Measurements from ENCODE around the gene MTUS2.

MTUS2 gene

DNA sequence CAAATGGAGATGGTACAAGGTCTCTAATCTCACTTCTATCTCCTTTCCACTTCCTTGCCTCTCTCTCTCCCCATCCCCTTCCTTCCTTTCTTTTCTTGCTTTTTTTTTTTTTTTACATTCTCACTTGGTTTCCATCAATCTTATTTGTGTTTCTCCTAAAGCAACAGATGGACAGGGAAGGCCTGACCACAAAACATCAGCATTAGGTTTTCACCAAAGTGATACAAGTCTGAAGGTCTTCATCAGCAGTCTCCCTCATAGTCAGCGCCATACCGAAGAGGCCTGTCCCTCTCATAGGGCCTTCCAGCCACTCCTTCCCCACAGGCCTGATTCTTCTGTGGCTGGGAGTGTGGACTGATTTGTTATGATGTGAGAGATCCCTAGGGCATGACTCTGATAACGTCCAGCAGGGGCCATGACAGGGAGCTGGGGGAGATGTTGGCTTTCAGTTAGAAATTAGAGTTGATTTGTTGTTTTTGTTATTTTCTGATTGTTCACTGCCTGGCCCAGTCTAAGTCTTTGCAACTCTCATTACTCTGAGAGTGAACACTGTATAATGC is 616.7 kb downstream of the MTUS2 start:
- in situ Hi-C loops (cut with MboI; ENCODE audit: low sequenced_read_pairs): no loop called here

DNA sequence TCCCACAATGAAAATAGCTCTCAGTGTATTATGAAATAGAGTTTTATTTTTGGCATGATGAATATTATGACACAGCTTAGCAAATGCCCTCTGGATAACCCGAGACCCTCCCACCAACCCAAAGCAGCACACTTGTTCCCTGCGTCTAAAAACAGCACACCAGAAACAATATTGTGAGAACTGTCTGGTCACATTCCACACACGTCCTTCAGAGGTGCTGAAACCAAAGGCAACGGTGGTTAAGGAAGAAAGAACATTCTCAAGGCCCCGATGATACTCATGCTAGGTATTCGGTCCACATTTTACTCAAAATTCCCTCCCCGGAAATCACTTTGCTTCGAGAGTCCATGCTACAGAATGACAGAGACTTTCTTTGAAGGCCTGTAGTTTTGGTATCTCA is 618.6 kb downstream of the MTUS2 start:
- in situ Hi-C loops (cut with MboI; ENCODE audit: low sequenced_read_pairs): no loop called here

DNA sequence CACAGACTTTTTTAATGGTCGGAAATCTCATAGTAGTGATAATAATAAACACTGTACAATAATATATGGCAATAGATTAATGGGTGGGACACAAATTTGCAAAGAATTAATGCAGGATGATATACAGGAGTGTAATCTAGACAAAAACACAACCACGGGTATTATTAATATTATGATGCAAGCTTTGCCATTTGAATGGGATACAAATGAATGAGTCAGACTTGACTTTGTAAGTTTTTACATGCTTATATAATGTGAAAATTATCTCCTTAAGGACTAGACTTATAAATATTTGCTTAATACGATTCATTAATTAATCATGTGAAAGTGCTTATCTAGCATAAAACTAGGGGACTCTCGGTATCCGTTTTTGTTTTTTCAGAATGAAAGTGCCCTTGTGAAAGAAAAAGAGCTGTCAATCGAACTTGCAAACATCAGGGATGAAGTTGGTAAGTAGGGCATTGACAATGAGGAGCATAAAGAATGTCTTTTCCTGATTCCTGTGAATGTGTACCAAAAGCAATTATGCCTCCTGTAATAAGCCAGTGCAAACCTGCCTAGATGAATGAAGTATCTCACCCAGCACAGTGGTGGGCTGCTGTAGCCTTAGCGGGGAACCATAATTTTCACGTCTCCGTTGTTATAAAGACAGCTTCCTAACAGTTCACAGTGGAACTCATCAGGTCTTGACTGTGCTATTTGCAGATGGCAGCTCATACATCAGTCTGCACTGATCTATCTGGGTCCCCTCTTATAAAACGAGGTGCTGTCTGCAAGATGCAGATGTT is 619.7 kb downstream of the MTUS2 start:
- in situ Hi-C loops (cut with MboI; ENCODE audit: low sequenced_read_pairs): no loop called here

DNA sequence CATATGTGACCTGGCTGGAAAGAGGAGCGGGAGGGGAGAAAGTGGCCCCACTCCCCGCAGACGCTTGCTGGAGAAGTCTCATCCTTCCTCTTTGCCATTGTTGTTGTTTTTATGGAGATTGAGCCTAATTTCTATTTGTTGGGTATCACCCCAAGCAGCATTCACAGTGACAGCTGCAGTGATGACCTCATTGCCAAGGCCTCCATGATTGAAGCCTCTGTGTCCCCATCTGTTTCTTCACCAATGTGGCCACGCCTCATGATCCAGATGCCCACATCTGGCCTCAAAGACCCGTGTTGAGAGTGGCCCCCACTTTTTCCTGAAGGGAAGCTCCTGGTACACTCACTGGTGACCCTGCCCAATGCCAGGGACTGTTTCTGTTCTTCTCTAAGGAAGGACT is 621.2 kb downstream of the MTUS2 start:
- in situ Hi-C loops (cut with MboI; ENCODE audit: low sequenced_read_pairs): no loop called here

DNA sequence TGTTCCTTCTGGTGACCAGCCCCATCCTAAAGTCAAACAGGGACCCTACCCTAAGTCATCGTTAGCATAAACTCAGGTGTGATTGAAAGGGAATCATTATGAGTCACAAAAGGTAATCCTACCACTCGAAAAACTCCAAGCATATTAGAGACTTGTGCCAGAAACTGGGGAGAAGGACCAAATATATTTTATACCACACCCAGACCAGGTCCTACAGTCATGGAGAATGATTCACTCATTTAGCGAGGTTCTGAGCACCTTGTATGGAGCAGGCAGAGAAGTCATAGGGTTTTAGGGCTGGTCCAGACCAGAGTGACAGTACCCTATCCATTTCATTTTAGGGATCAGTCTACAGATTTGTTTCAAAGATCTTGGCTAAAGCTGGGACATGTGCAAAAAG is 625.9 kb downstream of the MTUS2 start:
- in situ Hi-C loops (cut with MboI; ENCODE audit: low sequenced_read_pairs): no loop called here

DNA sequence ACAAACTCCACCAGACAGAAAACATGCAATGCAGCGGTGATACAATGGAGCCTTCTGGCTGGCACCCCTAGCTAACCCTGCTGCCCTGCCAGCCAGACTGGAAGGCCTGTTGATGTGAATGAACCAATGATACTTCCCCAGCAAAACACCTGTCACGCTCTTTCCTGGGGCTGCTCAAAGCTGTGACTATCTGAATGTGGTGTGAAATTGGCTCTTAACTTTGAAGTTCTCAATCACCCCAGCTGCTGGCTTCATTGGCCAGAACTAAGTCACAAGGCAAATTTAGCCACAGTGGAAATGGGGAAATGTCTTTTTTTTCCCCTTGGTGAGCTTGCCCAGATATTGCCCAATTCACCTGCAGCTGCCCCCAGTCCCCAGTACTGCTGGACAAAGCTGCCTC is 628.0 kb downstream of the MTUS2 start:
- in situ Hi-C loops (cut with MboI; ENCODE audit: low sequenced_read_pairs): no loop called here

DNA sequence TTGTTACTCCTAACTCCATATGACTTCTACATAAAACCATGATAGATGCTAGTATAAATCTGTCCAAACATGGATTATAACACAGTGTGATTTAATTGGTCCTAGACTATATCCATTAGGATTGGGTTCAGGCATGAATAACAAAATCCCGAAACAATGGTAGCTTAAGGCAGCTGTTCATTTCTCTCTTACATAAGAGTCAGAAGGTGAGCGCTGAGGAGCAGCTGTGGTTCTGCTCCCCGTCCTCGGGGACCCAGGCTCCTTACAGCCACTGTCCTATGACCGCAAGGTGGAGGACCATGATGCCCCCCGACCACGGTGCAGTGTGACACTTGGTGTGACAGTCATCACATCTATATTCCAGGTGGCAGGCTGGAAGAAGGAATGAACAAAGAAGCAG is 629.6 kb downstream of the MTUS2 start:
- in situ Hi-C loops (cut with MboI; ENCODE audit: low sequenced_read_pairs): no loop called here

DNA sequence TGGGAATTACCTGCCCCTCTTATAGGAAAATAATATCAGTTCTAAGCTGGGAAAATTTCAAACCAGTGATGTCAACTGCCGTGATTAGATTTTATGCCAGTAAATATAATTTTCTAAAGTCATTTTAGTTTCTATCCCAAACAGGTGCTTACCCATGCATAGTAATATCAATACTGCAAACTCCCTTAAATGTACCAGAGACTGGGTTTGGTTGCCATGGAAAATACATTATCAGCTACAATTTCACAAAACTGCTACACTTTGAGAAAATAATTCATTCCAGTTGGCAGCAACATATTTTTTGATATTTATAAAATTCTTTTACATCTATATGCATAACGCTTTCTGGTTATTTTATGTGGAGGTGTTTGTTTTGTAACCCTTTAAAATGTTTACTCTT is 631.8 kb downstream of the MTUS2 start:
- in situ Hi-C loops (cut with MboI; ENCODE audit: low sequenced_read_pairs): no loop called here

DNA sequence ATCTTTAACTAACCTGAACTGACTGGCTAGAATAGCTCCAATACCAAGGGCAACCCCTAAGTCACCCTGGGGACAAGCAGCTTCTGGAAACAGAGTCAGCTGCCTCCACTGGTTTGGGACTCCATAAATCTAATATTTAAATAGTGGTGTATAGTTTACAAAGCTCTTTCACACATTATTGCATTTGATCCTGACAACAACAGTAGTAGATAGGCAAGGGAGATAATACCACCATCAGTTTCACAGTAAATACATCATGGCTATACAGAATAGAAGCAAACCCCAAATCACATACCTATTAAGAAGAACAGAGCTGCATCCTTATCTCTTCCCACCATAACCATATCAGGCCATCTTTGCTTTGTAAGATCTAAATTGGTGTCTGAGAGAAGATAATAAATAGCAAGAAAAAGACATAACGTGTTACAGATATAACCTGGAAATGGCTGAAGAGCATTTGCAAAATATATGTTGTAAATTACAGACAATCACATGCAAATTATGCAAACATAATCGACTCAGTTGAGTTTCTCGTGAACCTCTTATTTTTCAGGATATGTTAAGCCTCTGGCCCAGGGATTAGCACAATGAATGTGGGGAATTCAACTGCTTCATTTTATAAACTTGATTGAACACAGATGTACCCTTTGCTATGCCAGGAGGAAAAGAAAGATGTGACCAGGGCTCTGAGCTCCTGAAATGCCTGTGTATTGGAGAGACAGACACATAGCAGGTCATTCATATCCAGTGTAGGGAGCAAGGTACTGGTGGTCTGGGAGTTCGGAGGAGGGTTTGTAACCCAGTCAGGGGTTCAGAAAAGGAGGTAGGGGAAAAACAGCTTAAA is 632.9 kb downstream of the MTUS2 start:
- in situ Hi-C loops (cut with MboI; ENCODE audit: low sequenced_read_pairs): no loop called here

DNA sequence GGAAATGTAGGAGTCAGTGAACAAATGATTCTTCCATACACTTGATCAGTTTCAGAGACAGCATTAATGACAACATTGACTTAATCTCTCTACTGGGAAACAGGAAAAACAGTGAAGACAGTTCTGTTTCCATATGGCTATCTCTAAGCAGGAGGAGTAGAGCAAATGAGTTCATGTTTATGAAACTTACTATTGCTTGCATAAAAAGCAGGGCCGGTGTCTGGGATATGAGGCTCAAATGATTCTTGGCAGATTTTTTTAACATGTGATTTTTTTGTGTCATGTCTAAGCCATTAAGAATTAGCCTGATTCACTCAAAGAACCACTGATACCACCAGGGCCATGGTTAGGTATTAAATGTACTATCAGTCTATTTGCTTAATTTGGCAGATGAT is 633.5 kb downstream of the MTUS2 start:
- in situ Hi-C loops (cut with MboI; ENCODE audit: low sequenced_read_pairs): no loop called here

DNA sequence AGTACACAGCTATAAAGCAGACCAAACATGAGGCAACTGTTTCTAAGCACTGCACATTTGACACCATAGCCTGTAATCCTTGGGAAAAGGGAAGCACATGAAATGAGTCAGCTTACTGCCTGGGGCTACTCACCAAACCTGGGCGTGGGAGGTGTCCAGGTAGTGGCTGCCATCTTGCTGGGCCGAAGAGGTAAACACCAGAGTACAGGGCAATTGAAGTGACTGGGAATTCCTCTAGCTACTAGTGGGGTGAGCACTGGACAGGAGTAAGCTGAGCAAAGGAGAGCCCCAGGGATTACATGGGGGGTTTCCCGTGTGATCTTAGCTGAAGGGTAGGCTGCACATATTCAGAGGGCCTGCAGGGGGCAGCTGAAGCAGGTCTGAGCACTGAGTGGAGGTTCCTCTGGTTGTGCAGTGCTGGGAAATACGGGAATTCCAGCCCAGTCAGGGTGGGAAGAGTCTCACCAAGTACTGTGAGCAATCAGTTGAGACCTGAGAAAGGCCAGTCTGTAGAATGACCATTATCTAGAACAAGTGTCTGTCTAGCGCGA is 634.9 kb downstream of the MTUS2 start:
- in situ Hi-C loops (cut with MboI; ENCODE audit: low sequenced_read_pairs): no loop called here

DNA sequence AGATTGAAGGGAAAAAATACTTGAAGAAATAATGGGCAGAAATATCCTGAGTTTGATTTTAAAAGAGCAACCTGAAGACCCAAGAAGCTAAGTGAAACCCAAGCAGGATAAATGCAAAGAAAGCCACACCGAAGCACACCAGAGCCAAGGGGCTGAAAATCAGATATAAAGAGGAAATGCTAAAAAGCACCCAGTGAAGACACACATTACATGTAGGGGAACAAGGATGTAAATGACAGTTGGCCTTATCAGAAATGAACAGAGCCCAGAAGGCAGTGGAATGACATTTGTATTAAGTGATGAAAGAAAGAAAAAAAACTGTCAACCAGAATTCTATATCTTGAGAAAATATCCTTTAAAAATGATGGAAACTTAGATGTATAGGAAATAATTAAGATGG is 636.3 kb downstream of the MTUS2 start:
- in situ Hi-C loops (cut with MboI; ENCODE audit: low sequenced_read_pairs): no loop called here

DNA sequence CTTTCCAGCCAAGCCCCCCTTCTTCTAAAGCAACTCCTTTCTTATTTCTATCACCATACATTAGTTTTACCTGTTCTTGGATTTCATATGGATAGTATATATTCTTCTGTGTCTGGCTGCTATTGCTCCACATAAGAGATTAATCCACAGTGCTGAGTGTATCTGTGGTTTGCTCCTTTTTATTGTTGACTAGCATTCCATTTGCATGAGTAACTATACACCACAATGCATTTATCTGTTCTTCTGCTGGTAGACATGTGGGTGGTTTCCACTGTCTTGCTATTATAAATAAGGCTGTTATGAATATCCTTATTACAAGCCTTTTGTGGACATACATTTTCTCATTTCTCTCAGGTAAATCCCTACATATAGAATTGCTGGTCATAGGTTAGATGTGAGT is 637.2 kb downstream of the MTUS2 start:
- in situ Hi-C loops (cut with MboI; ENCODE audit: low sequenced_read_pairs): no loop called here

DNA sequence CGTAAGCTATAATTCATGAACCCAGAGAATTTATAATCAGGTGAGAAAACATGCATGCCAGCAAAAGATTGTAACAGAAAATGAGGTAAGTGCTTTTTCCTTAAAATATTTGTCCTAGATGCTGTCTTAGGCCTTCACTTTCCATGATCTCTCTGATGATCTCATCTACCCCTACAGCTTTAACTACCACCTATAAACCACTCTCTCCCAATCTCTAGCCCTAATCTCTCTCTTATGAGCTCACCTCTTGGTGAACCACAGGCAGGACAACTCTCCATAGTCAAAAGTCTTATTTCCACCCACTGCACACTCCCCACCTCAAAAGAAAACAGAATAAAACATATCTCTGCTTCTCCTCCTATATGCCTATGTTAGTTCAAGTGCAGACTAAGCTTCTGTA is 638.3 kb downstream of the MTUS2 start:
- in situ Hi-C loops (cut with MboI; ENCODE audit: low sequenced_read_pairs): no loop called here

DNA sequence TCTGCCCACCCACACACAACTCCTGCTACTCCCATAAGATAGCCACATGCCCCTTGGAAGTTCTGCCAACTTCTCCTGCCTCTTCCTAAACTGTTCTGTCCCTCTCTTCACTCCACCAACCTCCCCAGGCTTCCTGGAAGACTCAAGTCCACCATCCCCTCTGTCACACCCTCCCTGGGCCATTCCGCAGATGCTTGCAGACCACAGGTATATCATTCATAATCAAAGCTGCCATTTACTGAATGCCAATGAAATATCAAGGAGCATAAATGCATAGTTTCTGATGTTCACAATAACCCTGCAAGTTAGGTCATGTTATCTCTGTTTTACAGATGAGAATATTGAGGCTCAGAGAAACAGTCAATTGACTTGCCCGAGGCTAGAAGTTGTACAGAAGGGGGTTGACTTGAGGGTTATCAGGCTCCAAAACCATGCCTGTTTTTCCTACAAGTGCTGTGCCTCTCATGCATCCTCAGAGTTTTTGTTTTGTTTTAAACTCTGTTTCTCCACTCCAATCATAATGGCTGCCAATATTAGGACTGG is 639.7 kb downstream of the MTUS2 start:
- in situ Hi-C loops (cut with MboI; ENCODE audit: low sequenced_read_pairs): no loop called here

DNA sequence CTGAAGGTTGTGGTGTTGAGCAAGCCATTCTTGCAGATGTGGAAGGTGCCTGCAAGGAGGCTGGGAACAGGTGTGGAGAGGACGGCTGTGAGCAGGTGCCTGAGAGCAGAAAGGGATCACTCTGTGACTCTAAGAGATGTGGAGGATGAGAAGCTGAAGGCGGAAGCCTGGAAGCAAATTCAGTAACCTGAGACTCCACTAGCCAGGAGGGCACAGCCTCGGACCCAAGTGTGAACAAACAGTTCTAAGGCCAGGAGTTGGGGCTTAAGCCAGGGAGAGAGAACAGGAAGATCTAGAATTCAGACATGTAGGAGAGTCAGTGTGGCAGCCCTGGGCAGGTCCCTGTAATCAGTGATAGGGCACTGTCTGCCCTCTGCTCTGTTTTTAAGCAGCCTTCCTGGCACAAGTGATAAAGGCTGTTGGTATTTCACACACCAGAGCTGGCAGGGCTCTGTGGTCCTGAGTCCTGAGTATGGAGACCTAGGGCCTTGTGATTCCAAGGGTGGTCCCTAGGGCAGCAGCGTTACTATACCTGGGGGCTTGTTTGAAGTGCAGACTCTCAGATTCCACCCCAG is 644.1 kb downstream of the MTUS2 start:
- in situ Hi-C loops (cut with MboI; ENCODE audit: low sequenced_read_pairs): no loop called here

DNA sequence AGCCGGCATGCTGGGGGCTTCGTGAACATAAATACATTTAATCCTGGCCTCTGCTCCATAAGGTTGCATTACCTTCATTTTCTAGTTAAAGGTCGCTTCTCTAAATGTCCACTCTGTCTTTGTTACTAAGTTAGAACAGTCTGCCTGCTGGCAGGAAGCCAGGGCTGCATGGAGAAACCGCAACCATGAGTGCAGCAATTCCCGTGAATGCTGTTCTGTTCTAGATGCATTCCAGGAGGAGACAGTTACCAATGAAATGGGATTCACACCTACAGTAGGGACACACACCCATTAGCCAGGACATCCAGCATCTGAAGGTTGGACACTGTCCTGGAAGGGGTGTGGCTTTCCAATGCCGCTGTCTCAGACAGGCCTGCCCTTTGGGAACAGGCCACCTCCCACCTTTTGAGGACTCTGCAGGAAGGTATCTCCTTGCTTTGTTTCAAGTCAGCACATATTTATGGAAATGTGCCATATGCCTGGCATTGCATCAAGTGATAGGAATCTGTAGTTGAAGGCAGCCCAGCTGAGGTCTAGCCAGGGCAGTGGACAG is 645.7 kb downstream of the MTUS2 start:
- in situ Hi-C loops (cut with MboI; ENCODE audit: low sequenced_read_pairs): no loop called here

DNA sequence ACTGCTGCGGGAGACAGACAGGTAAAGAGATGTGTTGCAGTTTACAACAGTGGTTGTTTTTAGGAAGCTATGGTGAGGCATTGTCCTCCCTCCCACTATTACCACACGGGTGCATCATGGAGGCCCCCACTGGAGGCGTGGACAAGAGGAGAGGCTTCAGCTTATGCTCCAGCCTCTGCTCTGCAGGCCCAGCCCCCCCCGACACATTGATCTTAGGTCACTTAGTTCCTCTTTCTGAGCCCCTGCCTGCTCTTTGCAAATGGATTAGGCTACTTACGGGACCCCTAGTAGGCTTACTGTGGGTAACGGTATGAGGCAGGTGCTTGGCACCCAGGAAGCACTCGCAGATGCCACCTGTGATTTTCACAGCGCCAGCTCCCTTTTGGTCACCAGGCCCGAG is 651.4 kb downstream of the MTUS2 start:
- in situ Hi-C loops (cut with MboI; ENCODE audit: low sequenced_read_pairs): no loop called here

DNA sequence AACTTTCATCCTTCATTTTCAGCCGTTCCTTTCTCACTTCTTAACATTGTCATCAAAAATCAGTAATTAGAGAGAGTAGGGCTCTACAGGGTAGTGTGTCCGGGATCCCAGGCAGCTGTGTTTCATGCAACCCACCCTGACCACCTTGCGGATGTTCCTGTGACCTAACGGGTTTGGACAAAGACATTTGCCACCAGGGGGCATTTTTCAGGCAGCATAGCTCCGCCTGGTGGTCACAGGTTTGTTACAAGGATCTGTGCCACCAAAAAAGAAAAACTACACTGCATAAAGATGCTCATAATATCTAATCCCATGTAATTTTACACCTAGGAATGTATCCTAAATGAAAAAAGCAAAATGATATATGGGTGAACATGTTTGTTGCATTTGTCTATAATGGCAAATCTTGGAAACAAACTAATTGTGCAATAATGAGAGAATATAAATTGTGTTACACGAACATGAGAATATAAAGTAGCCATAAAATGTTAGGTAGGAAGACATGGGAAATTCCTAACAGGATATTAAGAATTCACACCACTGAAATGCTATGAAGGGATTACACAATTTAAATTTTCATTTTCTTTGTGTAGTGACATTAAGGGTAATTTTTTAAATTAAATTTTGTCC is 652.3 kb downstream of the MTUS2 start:
- in situ Hi-C loops (cut with MboI; ENCODE audit: low sequenced_read_pairs): no loop called here

DNA sequence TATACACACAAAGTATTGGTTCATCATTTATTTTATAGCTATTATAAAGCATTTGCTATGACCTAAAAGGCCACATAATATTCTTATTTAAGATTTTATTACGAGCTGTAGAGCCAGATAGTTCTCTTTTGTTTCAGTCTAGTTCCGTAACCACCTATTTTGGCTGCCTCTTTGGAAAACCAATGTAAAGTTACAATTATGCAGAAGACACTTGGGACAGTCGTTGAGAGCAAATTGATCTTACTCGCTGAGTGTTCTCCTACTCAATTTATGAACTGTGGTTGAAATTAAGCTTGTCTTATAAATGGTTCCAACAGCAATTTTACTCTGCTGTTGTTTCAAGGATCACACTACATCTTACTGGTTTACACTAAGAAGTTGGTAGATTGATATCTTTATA is 653.0 kb downstream of the MTUS2 start:
- in situ Hi-C loops (cut with MboI; ENCODE audit: low sequenced_read_pairs): no loop called here

Data from hTERT RPE-1 (cell line).